ENCODE results near the gene ZCCHC9. TPM values are rescaled to one million over a fixed set of nuclear protein-coding genes. Genes with fewer than 3 reads are reported as not detected.

Gene ZCCHC9
- 24.2 to 27.9 TPM (median 27.6 TPM) in 5 replicates for total RNA-seq (2022; extraction: Qiagen RNA extraction; ENCODE audit: low read depth)

GRCh38 chr5:81301271-81302015, at the start of gene ZCCHC9:
Gene ZCCHC9, plus strand, starts transcription at chr5:81301587. Its CDS starts 3,171 bp downstream, at chr5:81304758.

Other genes starting within 250 kb of the ZCCHC9 start
- not detected in 5 replicates for gene CKMT2, start 68.3 kb upstream of the ZCCHC9 start, total RNA-seq (2022; extraction: Qiagen RNA extraction; ENCODE audit: low read depth)
- 0.17 TPM in 1 of 5 replicates, not detected in the others for gene ACOT12, start 92.5 kb downstream of the ZCCHC9 start, total RNA-seq (2022; extraction: Qiagen RNA extraction; ENCODE audit: low read depth)